Cortex of kidney (tissue), 1 donor: ENCODE results near the gene THYN1.

Experiments
- DNase-seq: peaks from one replicate; lab custom pipeline; 2025; lab: John Stamatoyannopoulos, UW

THYN1 gene

DNA sequence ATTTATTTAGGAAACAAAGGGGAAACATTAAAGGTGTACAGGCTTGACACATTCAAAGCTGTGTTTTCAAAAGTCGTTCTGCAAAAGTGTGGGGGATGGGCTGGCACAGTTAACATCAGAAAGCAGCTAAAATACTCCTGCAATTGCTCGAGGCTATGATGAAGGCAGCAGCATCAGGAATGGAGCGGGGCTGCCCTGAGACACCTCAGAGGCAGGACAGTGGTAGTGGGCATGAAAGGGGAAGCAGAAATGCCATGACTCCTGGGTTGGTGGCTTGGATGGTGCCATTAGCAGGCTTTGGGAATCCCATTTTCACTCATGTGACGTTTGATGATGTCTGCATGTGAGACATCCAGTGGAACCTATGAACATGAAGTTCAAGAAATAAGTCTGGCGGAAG lies 30.0 kb downstream of the THYN1 start:
- DNase-seq = no peak

- DNase-seq = no peak
These were observed 36.3 kb downstream of the THYN1 start for GRCh38 chr11:134216816-134217215.

DNA sequence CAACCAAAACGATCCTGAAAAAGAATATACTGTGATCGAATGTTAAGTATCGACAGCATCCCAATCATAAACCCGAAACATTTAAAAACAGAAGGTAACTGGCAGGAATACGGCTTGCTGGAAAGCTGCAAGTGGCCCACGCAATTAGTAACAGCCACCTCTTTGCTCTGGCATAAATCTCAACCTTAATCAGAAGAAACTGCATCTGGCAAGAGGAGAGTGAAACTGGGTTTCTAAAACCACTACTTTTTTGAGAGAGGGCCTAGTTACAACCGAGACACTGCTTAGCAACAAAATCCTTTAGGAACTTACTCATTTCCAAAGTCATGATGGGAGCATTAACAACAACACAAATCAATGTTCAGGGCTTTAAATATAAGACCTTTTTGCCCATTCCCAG lies 37.3 kb downstream of the THYN1 start:
- no peak for DNase-seq

GRCh38 chr11:134207538-134208239 lies 45.5 kb downstream of the THYN1 start:
- no peak for DNase-seq

- no peak for DNase-seq
These were observed 47.0 kb downstream of the THYN1 start for GRCh38 chr11:134206185-134206584.

GRCh38 chr11:134205729-134206128 lies 47.4 kb downstream of the THYN1 start:
- DNase-seq = no peak

- DNase-seq = no peak
These were observed 50.5 kb downstream of the THYN1 start for GRCh38 chr11:134202661-134203060.

GRCh38 chr11:134200688-134201087 lies 52.5 kb downstream of the THYN1 start:
- no peak for DNase-seq

- DNase-seq = no peak
These were observed 53.6 kb downstream of the THYN1 start for GRCh38 chr11:134199531-134199930.
